Activated CD8-positive, alpha-beta memory T cell treated with anti-CD3 and anti-CD28 coated beads, Interleukin-2, amount 50 U/mL, for 1 hour (primary cell): ENCODE data around the gene SLC2A8.

Experiments used
- DNase-seq: peaks from one replicate; pipeline ENCODE4 v3.0.0-alpha.2; 2020; ENCODE audit errors: extremely low read depth

The SLC2A8 gene

GRCh38 chr9:127396808-127397645, at the start of gene SLC2A8:
Gene SLC2A8 (plus strand): TSS chr9:127397169. CDS start chr9:127397231, 62 bp downstream.
- peak; percentile 77 for DNase-seq

DNA sequence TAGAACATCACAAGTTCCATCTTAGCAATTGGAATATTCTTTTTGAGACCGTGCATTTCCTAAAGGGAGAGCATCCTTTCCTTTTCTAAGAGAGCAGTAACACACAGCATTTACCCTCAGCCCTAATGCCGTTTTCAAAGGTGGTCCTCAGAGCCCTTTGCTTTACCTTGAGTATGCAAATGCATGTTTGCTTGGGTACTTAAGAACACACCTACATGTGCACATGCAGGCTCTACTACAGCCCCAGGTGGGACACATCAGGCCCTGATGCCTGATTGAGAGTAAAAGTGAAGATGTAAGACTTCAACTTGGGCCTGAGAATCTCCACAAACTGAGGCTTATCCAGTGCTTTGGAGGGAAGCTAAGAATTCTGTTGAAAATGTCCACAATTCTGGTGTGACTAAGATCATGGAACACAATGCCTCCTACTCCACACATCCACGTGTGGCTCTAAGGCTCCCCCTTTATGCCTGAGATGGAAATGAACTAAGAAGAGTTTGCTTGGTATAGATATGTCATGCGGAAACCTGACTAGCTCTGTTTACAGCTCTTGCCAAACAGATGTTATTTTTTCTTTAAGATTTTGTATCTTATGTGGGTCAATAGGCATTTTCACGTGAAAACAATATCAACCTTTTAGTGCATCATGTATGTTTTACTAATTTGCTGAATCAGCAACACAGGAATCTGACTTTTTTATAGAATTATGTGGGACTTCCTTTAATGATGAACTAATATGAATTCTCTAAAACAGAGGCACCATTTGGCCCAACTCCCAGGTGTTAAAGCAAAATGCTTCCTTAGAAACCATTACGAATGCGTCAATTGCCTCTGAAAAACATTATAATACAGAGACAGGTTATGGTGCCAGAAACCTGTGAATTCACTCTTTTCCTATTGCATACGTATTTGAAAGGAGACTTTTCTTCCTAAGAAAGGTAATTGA, 48.9 kb upstream of the SLC2A8 start:
- DNase-seq: no peak

- no peak for DNase-seq
These were observed 47.4 kb upstream of the SLC2A8 start for GRCh38 chr9:127349483-127350113.

GRCh38 chr9:127351182-127352166, 45.5 kb upstream of the SLC2A8 start:
- DNase-seq: no peak

DNA sequence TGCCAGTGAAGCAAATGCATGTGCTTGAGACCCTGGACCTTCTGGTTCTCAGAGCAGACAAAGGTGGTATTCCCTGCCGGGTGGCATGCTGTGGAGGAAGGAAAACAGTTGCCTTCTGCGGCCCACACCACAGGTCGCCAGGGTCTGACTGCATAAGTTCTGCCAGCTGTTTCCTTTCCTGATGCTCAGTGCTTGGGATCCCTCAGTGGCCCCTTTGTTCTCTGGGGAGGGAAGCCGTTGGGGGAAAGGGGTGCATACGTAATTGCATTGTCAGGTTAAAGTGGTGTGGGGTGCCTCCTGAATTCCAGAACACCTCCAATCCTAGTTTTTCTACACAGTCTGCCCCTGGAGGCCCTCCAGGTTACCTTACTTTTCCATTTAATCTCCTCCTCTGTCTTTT, 43.1 kb upstream of the SLC2A8 start:
- no peak for DNase-seq

GRCh38 chr9:127356906-127357305, 40.1 kb upstream of the SLC2A8 start:
- DNase-seq: no peak

GRCh38 chr9:127358023-127358535, 38.9 kb upstream of the SLC2A8 start:
- DNase-seq: no peak

- DNase-seq: no peak
These were observed 38.2 kb upstream of the SLC2A8 start for GRCh38 chr9:127358770-127359169.

- DNase-seq: no peak
These were observed 36.7 kb upstream of the SLC2A8 start for GRCh38 chr9:127360250-127360649.

- DNase-seq: no peak
These were observed 36.1 kb upstream of the SLC2A8 start for GRCh38 chr9:127360829-127361228.

- no peak for DNase-seq
These were observed 35.4 kb upstream of the SLC2A8 start for GRCh38 chr9:127361561-127361960.

DNA sequence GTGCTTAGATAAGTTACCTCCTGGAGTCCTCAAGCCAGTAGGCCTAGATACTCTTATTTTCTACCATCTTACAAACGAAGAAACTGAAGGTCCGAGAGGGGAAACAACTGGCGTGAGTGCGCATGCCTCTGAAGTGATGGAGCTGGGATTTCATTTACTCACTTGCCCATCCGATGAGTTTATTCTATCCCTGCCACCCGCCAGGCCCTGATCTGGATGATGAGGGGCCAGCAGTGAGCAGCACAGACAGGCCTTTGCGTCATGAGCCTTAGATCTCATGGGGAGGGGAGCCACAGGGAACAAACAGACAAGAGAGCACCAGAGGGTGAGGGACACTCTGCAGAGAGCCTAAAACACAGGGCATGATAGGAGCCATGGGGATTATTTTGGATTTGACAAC, 34.1 kb upstream of the SLC2A8 start:
- DNase-seq: no peak

DNA sequence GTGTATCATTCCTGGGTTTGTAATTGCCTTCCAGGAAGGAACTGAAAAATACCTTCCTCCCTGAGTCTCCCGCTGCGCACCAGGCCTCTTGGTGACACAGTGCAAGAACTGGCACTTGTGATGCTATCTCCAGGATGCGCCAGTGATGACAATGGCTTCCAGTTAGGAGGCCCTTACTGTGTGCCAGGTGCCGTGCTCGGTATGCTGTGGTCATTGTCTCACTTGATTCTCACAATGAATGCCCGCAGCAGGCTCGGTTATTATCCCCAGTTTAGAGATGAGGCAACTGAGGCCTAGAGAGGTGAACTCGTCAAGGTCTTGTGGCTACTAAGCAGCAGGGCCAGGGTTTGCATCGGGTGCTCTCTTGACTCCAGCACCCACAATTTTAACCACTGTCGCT, 31.5 kb upstream of the SLC2A8 start:
- no peak for DNase-seq

DNA sequence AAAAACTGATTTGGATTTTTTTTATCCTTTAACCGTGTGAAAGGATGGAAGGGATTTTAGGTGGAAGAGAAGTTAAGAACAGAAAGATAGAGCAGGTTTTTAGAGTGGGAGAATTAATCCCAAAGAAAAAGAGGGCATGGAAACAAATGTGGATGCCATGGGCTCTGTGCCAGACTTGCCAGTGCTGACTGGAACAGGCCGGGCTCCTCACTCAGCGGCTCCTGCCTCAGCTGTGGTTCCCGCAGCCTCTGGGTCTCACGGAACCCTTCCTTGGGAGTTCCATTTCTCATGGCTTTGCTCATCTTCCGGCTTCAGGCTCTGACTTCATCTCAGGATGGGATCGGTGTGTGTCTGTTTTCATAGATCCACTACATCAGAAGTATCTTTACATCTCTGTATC, 30.4 kb upstream of the SLC2A8 start:
- DNase-seq: no peak

GRCh38 chr9:127368852-127369402, 28.0 kb upstream of the SLC2A8 start:
- DNase-seq: no peak

DNA sequence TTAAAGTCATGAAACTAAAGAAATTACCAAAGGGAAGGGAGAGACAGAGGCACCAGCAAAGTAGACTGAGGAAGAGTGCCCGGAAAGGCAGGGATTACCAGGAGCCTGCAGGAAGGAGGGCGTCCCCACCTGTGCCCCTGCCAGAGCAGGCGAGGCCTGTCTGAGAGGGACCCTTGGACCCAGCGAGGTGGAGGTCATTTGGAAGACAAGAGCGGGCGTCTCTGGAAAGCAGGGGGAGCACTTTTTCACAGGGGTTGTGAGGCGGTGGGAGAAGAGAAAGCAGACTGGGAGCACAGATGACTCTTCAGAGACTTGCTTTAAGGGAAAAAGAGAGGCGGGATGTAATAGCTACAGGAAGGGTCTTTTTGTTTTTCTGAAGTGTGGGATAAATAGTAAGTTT, 27.5 kb upstream of the SLC2A8 start:
- DNase-seq: no peak

GRCh38 chr9:127370147-127370579, 26.8 kb upstream of the SLC2A8 start:
- DNase-seq: no peak

DNA sequence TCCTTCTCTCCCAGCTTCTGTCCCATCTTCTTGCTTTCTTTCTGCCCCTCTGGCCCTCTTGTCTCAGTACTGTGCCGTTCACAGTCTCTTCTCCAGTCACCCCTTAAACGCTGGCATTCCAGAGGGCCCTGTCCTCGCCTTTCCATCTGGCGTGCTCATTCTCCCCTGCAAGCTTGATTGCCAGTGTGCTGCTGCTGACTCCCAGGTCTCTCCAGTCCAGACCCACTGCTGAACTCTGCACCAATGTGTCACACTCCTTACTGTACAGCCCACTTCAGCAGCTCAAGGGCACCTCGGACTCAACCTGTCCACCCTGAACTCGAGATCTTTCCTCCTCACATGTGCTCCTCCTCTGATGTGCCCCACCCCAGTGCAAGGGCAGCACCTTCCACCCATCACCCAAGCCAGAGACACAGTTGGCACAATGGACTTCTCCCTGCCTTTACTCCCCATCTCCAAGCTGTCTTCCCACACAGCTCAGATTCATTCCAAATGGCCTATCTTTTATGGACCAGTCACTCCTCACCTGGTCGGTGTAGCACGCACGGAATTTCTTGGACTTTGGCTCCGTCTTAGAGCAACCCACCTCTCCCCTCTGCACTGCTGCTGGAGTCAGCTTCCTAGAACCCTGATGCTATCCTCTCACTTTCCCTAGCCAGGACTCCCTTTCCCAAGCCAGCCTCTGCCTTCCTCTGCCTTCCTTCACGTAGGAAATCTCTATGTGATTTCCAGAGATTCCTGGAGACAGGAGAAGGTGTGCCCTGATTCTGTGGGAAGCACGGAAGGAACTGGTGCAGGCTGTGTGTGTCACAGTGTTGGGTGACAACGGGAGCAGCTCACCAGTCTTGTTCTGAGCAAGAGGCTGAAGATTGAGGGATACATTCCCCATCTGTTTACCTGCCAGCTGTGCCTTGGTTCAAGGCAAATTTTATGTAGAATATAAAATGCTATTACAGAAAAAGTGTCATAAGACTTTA, 26.0 kb upstream of the SLC2A8 start:
- no peak for DNase-seq

- no peak for DNase-seq
These were observed 16.5 kb upstream of the SLC2A8 start for GRCh38 chr9:127380479-127380878.
